ENCODE measurements around the gene LOXL3. TPM values are rescaled to one million over a fixed set of nuclear protein-coding genes. Genes with fewer than 3 reads are reported as not detected.

LOXL3 gene
- total RNA-seq, 1 donor from 2014 or later: 1.7 TPM

- Mint-ChIP-seq H3K4me1 (ENCODE audit: low read depth) (peaks cover 33% of the 10 kb centered on the region), H3K4me3 (ENCODE audit: low read depth) (peak overlapping the region; percentile 74), H3K27ac (peak overlapping the region; percentile 48), H3K27me3 (ENCODE audit: low read depth) (peaks cover 3% of the 10 kb centered on the region), H3K36me3 (ENCODE audit: low read depth) (peaks cover 25% of the 10 kb centered on the region), H3K9me3 (no peaks in the 10 kb centered on the region)
- DNase-seq (ENCODE audit: low spot score): no peak
- intact Hi-C loops (cut with micrococcal nuclease): no loop called here
Observed at GRCh38 chr2:74552914-74553811, 579 bp downstream of the LOXL3 start.

- peaks cover 22% of the 10 kb centered on the region for H3K36me3 Mint-ChIP-seq (ENCODE audit: low read depth)
- H3K27ac Mint-ChIP-seq: peak overlapping the region; percentile 26
- peaks cover 37% of the 10 kb centered on the region for H3K4me1 Mint-ChIP-seq (ENCODE audit: low read depth)
- H3K27me3 Mint-ChIP-seq (ENCODE audit: low read depth): peaks cover 11% of the 10 kb centered on the region
- intact Hi-C loops (cut with micrococcal nuclease): no loop called here
- DNase-seq (ENCODE audit: low spot score): no peak
- peak overlapping the region; percentile 30 for H3K4me3 Mint-ChIP-seq (ENCODE audit: low read depth)
- no peaks in the 10 kb centered on the region for H3K9me3 Mint-ChIP-seq
Observed at GRCh38 chr2:74551942-74552913, 1.5 kb downstream of the LOXL3 start.

- Mint-ChIP-seq H3K4me1 (ENCODE audit: low read depth) (peaks cover 37% of the 10 kb centered on the region), H3K36me3 (ENCODE audit: low read depth) (peaks cover 15% of the 10 kb centered on the region), H3K4me3 (ENCODE audit: low read depth) (peak overlapping the region; percentile 17), H3K27ac (no peak overlapping the region), H3K27me3 (ENCODE audit: low read depth) (peaks cover 13% of the 10 kb centered on the region), H3K9me3 (no peaks in the 10 kb centered on the region)
- intact Hi-C loops (cut with micrococcal nuclease): no loop called here
- DNase-seq (ENCODE audit: low spot score): no peak
Observed at GRCh38 chr2:74551530-74551929, 2.2 kb downstream of the LOXL3 start.

GRCh38 chr2:74550231-74550630 lies 3.5 kb downstream of the LOXL3 start:
- Mint-ChIP-seq H3K4me1 (ENCODE audit: low read depth) (peaks cover 41% of the 10 kb centered on the region), H3K4me3 (ENCODE audit: low read depth) (peak overlapping the region; percentile 79), H3K36me3 (ENCODE audit: low read depth) (peaks cover 6% of the 10 kb centered on the region), H3K27ac (no peak overlapping the region), H3K9me3 (no peaks in the 10 kb centered on the region), H3K27me3 (ENCODE audit: low read depth) (peaks cover 23% of the 10 kb centered on the region)
- no peak for DNase-seq (ENCODE audit: low spot score)
- intact Hi-C loops (cut with micrococcal nuclease): no loop called here

- Mint-ChIP-seq H3K27ac (peak overlapping the region; percentile 33), H3K36me3 (ENCODE audit: low read depth) (no peaks in the 10 kb centered on the region), H3K4me1 (ENCODE audit: low read depth) (peaks cover 41% of the 10 kb centered on the region), H3K4me3 (ENCODE audit: low read depth) (peak overlapping the region; percentile 79), H3K27me3 (ENCODE audit: low read depth) (peaks cover 29% of the 10 kb centered on the region), H3K9me3 (no peaks in the 10 kb centered on the region)
- peak; percentile 31 for DNase-seq (ENCODE audit: low spot score)
- intact Hi-C loops (cut with micrococcal nuclease): loop anchor here (2.0 kb wide), 1 partner anchor 18 kb away; no protein-coding TSS in a partner anchor
Observed at GRCh38 chr2:74548900-74549826, 4.6 kb downstream of the LOXL3 start.

GRCh38 chr2:74548285-74548899 lies 5.3 kb downstream of the LOXL3 start:
- Mint-ChIP-seq H3K27me3 (ENCODE audit: low read depth) (peaks cover 29% of the 10 kb centered on the region), H3K4me1 (ENCODE audit: low read depth) (peaks cover 37% of the 10 kb centered on the region)

GRCh38 chr2:74546004-74546403 lies 7.7 kb downstream of the LOXL3 start:
- H3K27me3 Mint-ChIP-seq (ENCODE audit: low read depth): peaks cover 33% of the 10 kb centered on the region

More at GRCh38 chr2:74548285-74548899, 5.3 kb downstream of the LOXL3 start:
- no peaks in the 10 kb centered on the region for H3K36me3 Mint-ChIP-seq (ENCODE audit: low read depth)
- H3K4me3 Mint-ChIP-seq (ENCODE audit: low read depth): peak overlapping the region; percentile 81
- H3K27ac Mint-ChIP-seq: peak overlapping the region; percentile 58
- intact Hi-C loops (cut with micrococcal nuclease): loop anchor here (2.0 kb wide), 1 partner anchor 18 kb away; no protein-coding TSS in a partner anchor
- no peak for DNase-seq (ENCODE audit: low spot score)
- no peaks in the 10 kb centered on the region for H3K9me3 Mint-ChIP-seq

GRCh38 chr2:74544634-74545033 lies 9.1 kb downstream of the LOXL3 start:
- no peaks in the 10 kb centered on the region for H3K9me3 Mint-ChIP-seq
- H3K27me3 Mint-ChIP-seq (ENCODE audit: low read depth): peaks cover 33% of the 10 kb centered on the region
- DNase-seq (ENCODE audit: low spot score): no peak
- no peak overlapping the region for H3K27ac Mint-ChIP-seq
- H3K36me3 Mint-ChIP-seq (ENCODE audit: low read depth): no peaks in the 10 kb centered on the region
- intact Hi-C loops (cut with micrococcal nuclease): no loop called here
- H3K4me3 Mint-ChIP-seq (ENCODE audit: low read depth): no peak overlapping the region
- H3K4me1 Mint-ChIP-seq (ENCODE audit: low read depth): peaks cover 21% of the 10 kb centered on the region

More at GRCh38 chr2:74546004-74546403, 7.7 kb downstream of the LOXL3 start:
- Mint-ChIP-seq H3K36me3 (ENCODE audit: low read depth) (no peaks in the 10 kb centered on the region), H3K4me3 (ENCODE audit: low read depth) (no peak overlapping the region), H3K9me3 (no peaks in the 10 kb centered on the region), H3K27ac (no peak overlapping the region), H3K4me1 (ENCODE audit: low read depth) (peaks cover 28% of the 10 kb centered on the region)
- intact Hi-C loops (cut with micrococcal nuclease): no loop called here
- no peak for DNase-seq (ENCODE audit: low spot score)

- intact Hi-C loops (cut with micrococcal nuclease): no loop called here
- peaks cover 30% of the 10 kb centered on the region for H3K27me3 Mint-ChIP-seq (ENCODE audit: low read depth)
- peaks cover 18% of the 10 kb centered on the region for H3K4me1 Mint-ChIP-seq (ENCODE audit: low read depth)
Observed at GRCh38 chr2:74542978-74543377, 10.8 kb downstream of the LOXL3 start.

GRCh38 chr2:74540291-74540690 lies 13.5 kb downstream of the LOXL3 start:
- Mint-ChIP-seq H3K4me3 (ENCODE audit: low read depth) (no peak overlapping the region), H3K36me3 (ENCODE audit: low read depth) (no peaks in the 10 kb centered on the region), H3K9me3 (no peaks in the 10 kb centered on the region), H3K27ac (no peak overlapping the region), H3K27me3 (ENCODE audit: low read depth) (peaks cover 19% of the 10 kb centered on the region), H3K4me1 (ENCODE audit: low read depth) (peaks cover 8% of the 10 kb centered on the region)
- DNase-seq (ENCODE audit: low spot score): no peak
- intact Hi-C loops (cut with micrococcal nuclease): no loop called here

More at GRCh38 chr2:74542978-74543377, 10.8 kb downstream of the LOXL3 start:
- no peak for DNase-seq (ENCODE audit: low spot score)
- Mint-ChIP-seq H3K36me3 (ENCODE audit: low read depth) (no peaks in the 10 kb centered on the region), H3K4me3 (ENCODE audit: low read depth) (no peak overlapping the region), H3K9me3 (no peaks in the 10 kb centered on the region), H3K27ac (no peak overlapping the region)

- H3K4me3 Mint-ChIP-seq (ENCODE audit: low read depth): no peak overlapping the region
- intact Hi-C loops (cut with micrococcal nuclease): no loop called here
- peaks cover 8% of the 10 kb centered on the region for H3K4me1 Mint-ChIP-seq (ENCODE audit: low read depth)
- no peak overlapping the region for H3K27ac Mint-ChIP-seq
- no peaks in the 10 kb centered on the region for H3K36me3 Mint-ChIP-seq (ENCODE audit: low read depth)
- DNase-seq (ENCODE audit: low spot score): no peak
- H3K27me3 Mint-ChIP-seq (ENCODE audit: low read depth): peaks cover 13% of the 10 kb centered on the region
- no peaks in the 10 kb centered on the region for H3K9me3 Mint-ChIP-seq
Observed at GRCh38 chr2:74538881-74539339, 14.8 kb downstream of the LOXL3 start.
